Measurements from ENCODE around the gene DNAJB4. TPM values are rescaled to one million over a fixed set of nuclear protein-coding genes. Genes with fewer than 3 reads are reported as not detected.
"Not testable (repeated sequence)": the region's sequence is repeated elsewhere in the genome, so short reads cannot be mapped to it uniquely, and the experiment has no call there.

DNAJB4 gene
- total RNA-seq, 2 experiments from 2014 or later: 7.0 to 8.4 TPM

DNA sequence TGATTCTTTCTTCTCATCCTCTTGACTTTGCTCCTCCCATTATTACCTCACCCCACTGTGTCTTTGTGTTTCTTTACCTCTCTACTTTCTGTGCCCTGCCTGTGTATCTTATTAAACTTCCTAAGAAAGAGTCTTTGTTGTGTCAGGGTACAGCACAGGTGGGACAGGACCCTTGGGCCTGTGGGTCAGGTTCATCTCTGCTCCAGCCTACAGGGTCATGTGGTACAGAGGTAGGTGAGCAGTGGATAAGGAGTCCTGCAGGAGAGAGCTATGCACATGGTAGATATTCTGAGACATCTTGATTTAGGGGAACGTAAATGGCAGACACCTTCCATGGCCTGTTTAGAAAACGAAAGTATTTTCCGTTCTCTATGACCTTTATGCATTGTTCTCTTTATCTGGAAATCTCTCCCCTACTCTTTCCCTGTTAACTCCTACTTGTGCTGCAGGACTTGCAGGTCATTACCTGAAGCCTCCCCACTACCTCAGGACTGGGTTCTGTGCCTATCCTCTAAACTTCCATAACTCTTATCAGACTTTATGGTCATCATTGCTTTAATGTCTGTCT is 50.9 kb downstream of the DNAJB4 start:
- no peak for DNase-seq
- peaks cover 11% of the 10 kb centered on the region for H3K27me3 Mint-ChIP-seq
- H3K36me3 Mint-ChIP-seq: peaks cover 3% of the 10 kb centered on the region
- no peak overlapping the region for H3K27ac Mint-ChIP-seq
- no peak overlapping the region for H3K4me3 Mint-ChIP-seq
- no peaks in the 10 kb centered on the region for H3K9me3 Mint-ChIP-seq
- H3K4me1 Mint-ChIP-seq: peaks cover 2% of the 10 kb centered on the region

DNA sequence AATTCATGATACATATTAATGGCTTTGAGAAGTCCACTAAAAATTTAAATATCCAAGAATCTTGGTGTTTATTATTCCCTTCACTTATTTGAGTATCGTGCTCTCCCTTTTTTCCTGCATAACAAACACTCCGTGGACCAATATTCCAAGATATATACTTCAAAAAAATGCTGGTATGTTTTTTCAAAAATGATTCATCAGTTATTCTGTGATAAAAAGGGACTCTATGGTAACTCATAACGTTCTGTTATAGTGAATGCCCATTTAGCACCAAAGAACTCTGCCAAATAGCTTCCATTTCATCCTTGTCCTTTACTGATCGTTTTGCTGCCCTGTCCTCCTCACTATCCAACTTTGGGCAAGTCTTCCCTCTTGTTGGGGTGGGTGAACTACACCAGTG is 53.9 kb downstream of the DNAJB4 start:
- Mint-ChIP-seq H3K27me3 (peaks cover 2% of the 10 kb centered on the region), H3K36me3 (peaks cover 3% of the 10 kb centered on the region), H3K4me3 (no peak overlapping the region)

DNA sequence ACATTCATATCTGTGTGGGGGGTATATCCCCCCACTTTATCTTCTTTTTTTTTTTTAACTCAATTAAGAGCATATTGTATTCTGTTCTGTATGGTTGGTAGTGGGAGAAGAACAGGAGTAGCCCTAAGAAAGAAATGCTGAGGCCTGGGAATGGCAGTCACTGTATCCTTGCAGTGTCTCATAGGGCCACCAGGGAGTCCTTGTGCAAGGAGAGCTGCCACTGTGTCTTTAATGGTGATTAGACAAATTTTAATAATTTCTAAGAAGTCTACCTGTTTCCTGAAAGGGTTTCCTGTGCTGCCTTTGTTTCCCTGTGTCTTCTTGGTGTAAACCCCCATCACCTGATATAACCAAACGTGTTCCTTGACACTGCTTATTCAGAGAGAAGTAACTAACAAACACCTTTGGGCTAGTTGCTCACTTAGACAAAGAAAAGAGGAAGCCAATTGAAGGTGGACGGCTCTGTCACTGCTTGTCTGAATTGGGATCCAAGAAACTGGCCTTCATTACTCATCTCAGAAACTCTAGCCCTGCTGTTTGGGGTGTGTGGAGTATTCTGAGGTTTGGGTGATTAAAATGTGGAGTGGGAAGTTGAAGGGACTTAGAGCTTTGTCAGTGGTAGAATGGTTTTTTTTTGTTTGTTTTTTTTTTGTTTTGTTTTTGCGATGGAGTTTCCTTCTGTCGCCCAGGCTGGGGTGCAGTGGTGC is 56.3 kb downstream of the DNAJB4 start:
- Mint-ChIP-seq H3K4me3 (no peak overlapping the region), H3K27me3 (peaks cover 2% of the 10 kb centered on the region), H3K9me3 (no peaks in the 10 kb centered on the region), H3K36me3 (no peaks in the 10 kb centered on the region), H3K4me1 (no peaks in the 10 kb centered on the region), H3K27ac (no peak overlapping the region)
- no peak for DNase-seq

More for the DNA sequence above, 53.9 kb downstream of the DNAJB4 start:
- DNase-seq: no peak
- Mint-ChIP-seq H3K9me3 (no peaks in the 10 kb centered on the region), H3K27ac (no peak overlapping the region), H3K4me1 (peaks cover 2% of the 10 kb centered on the region)

DNA sequence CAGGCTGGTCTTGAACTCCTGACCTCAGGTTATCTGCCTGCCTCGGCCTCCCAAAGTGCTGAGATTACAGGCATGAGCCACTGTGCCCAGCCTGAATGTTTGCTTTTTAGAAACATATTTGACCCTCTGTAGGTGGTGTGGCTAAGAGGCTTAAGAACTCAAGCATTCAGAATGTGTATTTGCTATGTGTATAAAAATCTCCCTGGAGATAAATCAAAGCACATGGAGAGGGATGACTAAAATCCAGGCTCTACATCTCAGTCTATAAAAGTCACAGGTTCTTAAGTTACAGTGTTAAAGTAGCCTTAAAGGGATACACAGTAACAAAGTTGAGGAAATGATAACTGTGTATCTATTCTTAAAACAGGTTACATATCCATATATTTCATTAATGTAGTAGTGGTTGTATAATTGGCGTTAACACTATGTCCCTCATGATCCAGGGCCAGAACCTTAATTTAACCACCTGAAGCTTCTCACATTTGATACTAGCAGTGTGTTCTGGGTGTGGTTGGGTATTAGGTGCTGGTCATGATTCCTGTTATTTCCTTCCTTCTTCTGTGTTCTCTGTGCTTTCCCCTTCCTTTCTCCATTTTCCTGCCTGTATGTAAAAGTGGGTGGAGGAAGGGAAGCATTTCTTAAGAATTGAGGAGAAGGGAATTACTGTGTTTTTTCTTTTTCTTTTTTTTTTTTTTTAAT is 57.2 kb downstream of the DNAJB4 start:
- no peaks in the 10 kb centered on the region for H3K9me3 Mint-ChIP-seq
- no peak overlapping the region for H3K27ac Mint-ChIP-seq
- H3K4me1 Mint-ChIP-seq: no peaks in the 10 kb centered on the region
- DNase-seq: no peak
- no peaks in the 10 kb centered on the region for H3K36me3 Mint-ChIP-seq
- H3K4me3 Mint-ChIP-seq: no peak overlapping the region
- H3K27me3 Mint-ChIP-seq: no peaks in the 10 kb centered on the region

DNA sequence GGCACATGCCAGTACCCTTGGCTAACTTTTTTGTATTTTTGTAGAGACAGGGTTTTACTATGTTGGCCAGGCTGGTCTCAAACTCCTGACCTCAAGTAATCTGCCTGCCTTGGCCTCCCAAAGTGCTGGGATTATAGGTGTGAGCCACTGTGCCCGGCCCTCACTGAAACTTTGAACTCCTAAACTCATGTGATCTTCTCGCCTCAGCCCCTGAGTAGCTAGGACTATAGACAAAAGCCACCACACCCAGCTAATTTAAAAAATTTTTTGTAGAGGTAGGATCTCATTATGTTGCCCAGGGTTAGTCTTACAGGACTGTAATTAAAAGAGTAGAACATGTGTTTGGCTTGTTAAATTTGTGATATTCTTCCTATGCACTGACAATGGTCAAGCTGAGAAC is 60.1 kb downstream of the DNAJB4 start:
- not testable (repeated sequence) for DNase-seq, H3K27ac Mint-ChIP-seq, H3K4me1 Mint-ChIP-seq, H3K27me3 Mint-ChIP-seq, H3K4me3 Mint-ChIP-seq, H3K9me3 Mint-ChIP-seq, H3K36me3 Mint-ChIP-seq

Other genes starting within 250 kb of the DNAJB4 start
- 10 to 100 TPM; 33.9 to 34.1 TPM for gene USP33, start 245.1 kb upstream of the DNAJB4 start, total RNA-seq
- gene MIGA1, start 225.3 kb upstream of the DNAJB4 start, total RNA-seq: 1 to 10 TPM; 6.1 to 7.5 TPM
- 1 to 10 TPM; 2.5 to 2.6 TPM for gene NEXN, start 116.3 kb upstream of the DNAJB4 start, total RNA-seq
- 100 to 1,000 TPM; 242 to 255 TPM for gene FUBP1, start 25.9 kb upstream of the DNAJB4 start, total RNA-seq
- under 1 TPM; 0.14 to 0.20 TPM for gene GIPC2, start 41.0 kb downstream of the DNAJB4 start, total RNA-seq

All from activated naive CD8-positive, alpha-beta T cell treated with anti-CD3 and anti-CD28 coated beads for 36 hours (primary cell).